HL-60 (cell line): ENCODE data around the gene MMP12.

Source experiments
- DNase-seq, 2 experiments: peaks; one replicate each; pipeline ENCODE4 v3.0.0-alpha.2; 2010 to 2020; ENCODE audit warnings: low read depth in 1 of 2, low spot score in 1 of 2
- H3K27ac ChIP-seq: fragments of 250-450 bp; sonication (Bioruptor Pico); replicated peaks from 2 replicates; pipeline ENCODE4 v1.5.1; 2020; ENCODE audit warnings: mild to moderate bottlenecking, moderate library complexity
- H3K27me3 ChIP-seq: fragments of 250-450 bp; sonication (Bioruptor Pico); 2 replicates; pipeline ENCODE4 v1.5.1; 2021; ENCODE audit warnings: mild to moderate bottlenecking, moderate library complexity; ENCODE audit not compliant: insufficient read depth, poor library complexity, severe bottlenecking
- H3K4me3 ChIP-seq: replicated peaks from 2 replicates; pipeline ENCODE4 v1.5.1; 2011; ENCODE audit warnings: mild to moderate bottlenecking, control low read depth, low read length; ENCODE audit not compliant: insufficient read depth
- GABPA ChIP-seq: IDR thresholded peaks from 2 replicates; pipeline ENCODE4 v1.6.1; 2012; ENCODE audit warnings: low read depth
- POLR2AphosphoS5 ChIP-seq: IDR thresholded peaks from 2 replicates; pipeline ENCODE4 v1.6.1; 2012; ENCODE audit warnings: low read depth
- SPI1 ChIP-seq: IDR thresholded peaks from 2 replicates; pipeline ENCODE4 v1.6.1; 2012; ENCODE audit warnings: low read depth, mild to moderate bottlenecking, borderline replicate concordance
- long read RNA-seq: library from polyadenylated mRNA; unstranded; transcript quantifications from one replicate; pipeline ENCODE4 v2.0.0, GENCODE V29; 2020
- TF ChIP-seq, protein P1 (sequence below): IDR thresholded peaks from one replicate; pipeline ENCODE4 v1.5.1; 2011; ENCODE audit warnings: low read length, control low read depth, inconsistent platforms; ENCODE audit not compliant: insufficient read depth
- TF ChIP-seq, protein P2 (sequence below): IDR thresholded peaks from 2 replicates; pipeline ENCODE4 v1.6.1; 2012; ENCODE audit warnings: low read depth; ENCODE audit not compliant: insufficient replicate concordance

Gene MMP12
- long read RNA-seq, result 0 reads

DNA sequence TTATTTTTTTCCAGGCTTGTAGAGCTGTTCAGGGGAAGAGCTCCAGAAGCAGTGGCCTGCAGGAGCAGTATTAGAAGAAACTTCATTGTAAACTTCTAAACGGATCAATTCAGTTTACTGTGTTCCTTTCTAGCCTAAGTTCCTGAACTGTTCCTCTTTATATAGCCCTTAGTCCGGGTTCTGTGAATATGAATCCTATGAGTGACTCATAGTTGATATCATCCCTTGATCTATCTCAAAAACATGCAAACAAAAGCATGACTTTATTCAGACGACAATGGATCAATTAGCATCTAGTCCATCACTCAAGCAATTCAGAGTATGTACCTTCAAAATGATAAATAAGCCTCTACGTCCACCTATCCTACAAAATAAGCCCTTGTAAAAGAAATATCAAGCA, at the start of gene MMP12:
TSS of gene MMP12 (minus strand) at position 131 of the 400 bp plus-strand sequence. CDS start at position 86, 45 bp downstream.
- Histone ChIP-seq H3K27ac (no peak within 1 kb of the TSS), H3K27me3 (no peaks in the 10 kb centered on the region), H3K4me3 (no peak within 1 kb of the TSS)
- no peak for TF ChIP-seq POLR2AphosphoS5
- TF ChIP-seq, protein P1, sequence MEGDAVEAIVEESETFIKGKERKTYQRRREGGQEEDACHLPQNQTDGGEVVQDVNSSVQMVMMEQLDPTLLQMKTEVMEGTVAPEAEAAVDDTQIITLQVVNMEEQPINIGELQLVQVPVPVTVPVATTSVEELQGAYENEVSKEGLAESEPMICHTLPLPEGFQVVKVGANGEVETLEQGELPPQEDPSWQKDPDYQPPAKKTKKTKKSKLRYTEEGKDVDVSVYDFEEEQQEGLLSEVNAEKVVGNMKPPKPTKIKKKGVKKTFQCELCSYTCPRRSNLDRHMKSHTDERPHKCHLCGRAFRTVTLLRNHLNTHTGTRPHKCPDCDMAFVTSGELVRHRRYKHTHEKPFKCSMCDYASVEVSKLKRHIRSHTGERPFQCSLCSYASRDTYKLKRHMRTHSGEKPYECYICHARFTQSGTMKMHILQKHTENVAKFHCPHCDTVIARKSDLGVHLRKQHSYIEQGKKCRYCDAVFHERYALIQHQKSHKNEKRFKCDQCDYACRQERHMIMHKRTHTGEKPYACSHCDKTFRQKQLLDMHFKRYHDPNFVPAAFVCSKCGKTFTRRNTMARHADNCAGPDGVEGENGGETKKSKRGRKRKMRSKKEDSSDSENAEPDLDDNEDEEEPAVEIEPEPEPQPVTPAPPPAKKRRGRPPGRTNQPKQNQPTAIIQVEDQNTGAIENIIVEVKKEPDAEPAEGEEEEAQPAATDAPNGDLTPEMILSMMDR, result no peak
- no peak for TF ChIP-seq SPI1
- TF ChIP-seq GABPA, result no peak
- TF ChIP-seq, protein P2, sequence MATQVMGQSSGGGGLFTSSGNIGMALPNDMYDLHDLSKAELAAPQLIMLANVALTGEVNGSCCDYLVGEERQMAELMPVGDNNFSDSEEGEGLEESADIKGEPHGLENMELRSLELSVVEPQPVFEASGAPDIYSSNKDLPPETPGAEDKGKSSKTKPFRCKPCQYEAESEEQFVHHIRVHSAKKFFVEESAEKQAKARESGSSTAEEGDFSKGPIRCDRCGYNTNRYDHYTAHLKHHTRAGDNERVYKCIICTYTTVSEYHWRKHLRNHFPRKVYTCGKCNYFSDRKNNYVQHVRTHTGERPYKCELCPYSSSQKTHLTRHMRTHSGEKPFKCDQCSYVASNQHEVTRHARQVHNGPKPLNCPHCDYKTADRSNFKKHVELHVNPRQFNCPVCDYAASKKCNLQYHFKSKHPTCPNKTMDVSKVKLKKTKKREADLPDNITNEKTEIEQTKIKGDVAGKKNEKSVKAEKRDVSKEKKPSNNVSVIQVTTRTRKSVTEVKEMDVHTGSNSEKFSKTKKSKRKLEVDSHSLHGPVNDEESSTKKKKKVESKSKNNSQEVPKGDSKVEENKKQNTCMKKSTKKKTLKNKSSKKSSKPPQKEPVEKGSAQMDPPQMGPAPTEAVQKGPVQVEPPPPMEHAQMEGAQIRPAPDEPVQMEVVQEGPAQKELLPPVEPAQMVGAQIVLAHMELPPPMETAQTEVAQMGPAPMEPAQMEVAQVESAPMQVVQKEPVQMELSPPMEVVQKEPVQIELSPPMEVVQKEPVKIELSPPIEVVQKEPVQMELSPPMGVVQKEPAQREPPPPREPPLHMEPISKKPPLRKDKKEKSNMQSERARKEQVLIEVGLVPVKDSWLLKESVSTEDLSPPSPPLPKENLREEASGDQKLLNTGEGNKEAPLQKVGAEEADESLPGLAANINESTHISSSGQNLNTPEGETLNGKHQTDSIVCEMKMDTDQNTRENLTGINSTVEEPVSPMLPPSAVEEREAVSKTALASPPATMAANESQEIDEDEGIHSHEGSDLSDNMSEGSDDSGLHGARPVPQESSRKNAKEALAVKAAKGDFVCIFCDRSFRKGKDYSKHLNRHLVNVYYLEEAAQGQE, result no peak
- DNase-seq, result no peak

DNA sequence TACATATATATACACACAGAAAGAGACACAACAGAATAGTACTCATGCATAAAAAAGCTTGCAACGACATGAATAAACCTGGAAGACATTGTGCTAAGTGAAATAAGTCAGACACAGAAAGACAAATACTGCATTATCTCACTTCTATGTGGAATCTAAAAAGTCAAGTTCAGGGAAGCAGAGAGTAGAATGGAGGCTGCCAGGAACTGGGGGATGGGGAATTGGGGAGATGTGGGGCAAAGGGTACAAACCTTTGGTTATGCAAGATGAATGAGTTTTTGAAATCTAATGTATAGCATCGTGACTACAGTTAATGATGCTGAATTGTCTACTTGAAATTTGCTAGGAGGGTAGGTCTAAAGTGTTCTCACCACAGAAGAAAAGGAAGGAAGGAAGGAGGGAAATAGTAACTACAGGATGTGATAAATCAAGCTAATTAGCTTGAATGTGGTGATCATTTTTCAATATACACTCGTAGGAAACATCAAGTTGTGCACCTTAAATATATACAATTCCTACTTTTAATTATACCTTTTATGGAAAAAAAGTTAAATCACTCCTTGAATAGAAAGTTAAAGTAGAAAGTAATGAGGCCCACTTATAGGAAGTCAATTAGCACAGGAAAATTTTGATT, 46.9 kb upstream of the MMP12 start:
- DNase-seq, result no peak
- Histone ChIP-seq H3K4me3 (no peak overlapping the region), H3K27me3 (no peaks in the 10 kb centered on the region), H3K27ac (no peak overlapping the region)
- TF ChIP-seq GABPA (no peak), SPI1 (no peak), POLR2AphosphoS5 (no peak)
- TF ChIP-seq, protein P2, result no peak
- TF ChIP-seq, protein P1, result no peak

DNA sequence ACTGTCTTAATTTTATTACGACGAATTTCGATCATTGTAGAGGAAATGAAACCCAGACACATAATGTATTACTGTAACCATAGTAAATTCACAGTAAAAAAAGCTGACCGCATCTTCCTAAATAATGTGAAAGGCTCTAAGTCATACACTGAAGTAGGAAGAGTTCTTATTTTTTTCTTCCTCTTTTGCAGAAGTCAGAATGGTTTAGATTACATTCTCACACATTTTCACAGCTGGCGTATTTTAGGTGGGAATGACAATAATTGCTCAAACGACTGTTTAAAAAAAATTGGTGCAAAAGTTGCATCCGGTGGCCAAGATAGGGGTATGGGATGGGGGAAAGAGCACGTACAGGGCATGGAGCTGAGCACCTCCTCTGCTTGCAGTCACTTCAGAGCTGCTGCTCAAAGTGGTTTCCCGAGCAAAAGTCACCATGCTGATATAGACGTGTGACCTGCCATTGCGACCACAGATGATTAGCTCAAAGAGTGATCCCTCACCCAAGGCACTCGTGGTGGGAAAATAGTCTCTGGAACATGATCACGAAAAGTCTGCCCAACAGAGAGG, 45.4 kb upstream of the MMP12 start:
- DNase-seq, result peak in 1 of 2 experiments; percentile 9
- Histone ChIP-seq H3K27me3 (no peaks in the 10 kb centered on the region), H3K27ac (no peak overlapping the region; the same call in 1 of the 2 replicates), H3K4me3 (no peak overlapping the region)
- TF ChIP-seq POLR2AphosphoS5, result no peak
- TF ChIP-seq, protein P1, result no peak
- TF ChIP-seq GABPA, result no peak
- peak; percentile 33; the same call in 1 of the 2 replicates for TF ChIP-seq SPI1
- TF ChIP-seq, protein P2, result no peak
